Natural killer cell treated with Interleukin-12 subunit alpha and Interleukin-12 subunit beta and Interleukin-15 and Interleukin-18, amount 100 ng/mL, for 72 hours (primary cell): ENCODE results near the gene NEK11. TPM values are rescaled to one million over a fixed set of nuclear protein-coding genes. Genes with fewer than 3 reads are reported as not detected.
A peak's percentile ranks its signal among the peaks of the same experiment; 100 is the strongest.

Source experiments
- ATAC-seq, 2 donors: fragments of 150-1000 bp; cut with Tn5 transposase in 1 of 2; sonication (Bioruptor Pico), chemical (Tn5 transposase) in 1 of 2; 2 replicates each; pipeline ENCODE4 v1.10.0; 2021
- DNase-seq: peaks from one replicate; pipeline ENCODE4 v3.0.0; 2022; ENCODE audit warnings: low spot score
- H3K27ac Mint-ChIP-seq, 2 donors: 1 replicate in 1 of 2; 2 replicates in 1 of 2; pipeline ENCODE4 v1.8.0; 2022; ENCODE audit warnings: mixed read lengths in 2 of 2, mild to moderate bottlenecking in 1 of 2, moderate library complexity in 1 of 2
- H3K27me3 Mint-ChIP-seq, 2 donors: 1 replicate in 1 of 2; 2 replicates in 1 of 2; pipeline ENCODE4 v1.8.0; 2022; ENCODE audit warnings: mixed read lengths in 2 of 2
- H3K36me3 Mint-ChIP-seq: one replicate; pipeline ENCODE4 v1.8.0; 2022; ENCODE audit warnings: mixed read lengths
- H3K4me1 Mint-ChIP-seq, 2 donors: 1 replicate in 1 of 2; 2 replicates in 1 of 2; pipeline ENCODE4 v1.8.0; 2022; ENCODE audit warnings: low read depth in 2 of 2, mixed read lengths in 2 of 2, mild to moderate bottlenecking in 1 of 2
- H3K4me3 Mint-ChIP-seq: one replicate; pipeline ENCODE4 v1.8.0; 2022; ENCODE audit warnings: mixed read lengths
- H3K9me3 Mint-ChIP-seq: 2 replicates; pipeline ENCODE4 v1.8.0; 2022; ENCODE audit warnings: mixed read lengths
- total RNA-seq, 2 donors: library from RNA; stranded (reverse); gene quantifications; one replicate each; pipeline ENCODE4 v1.2.3, GENCODE V29; 2022

The NEK11 gene
- total RNA-seq, 2 donors from 2014 or later: 2.0 to 4.1 TPM

DNA sequence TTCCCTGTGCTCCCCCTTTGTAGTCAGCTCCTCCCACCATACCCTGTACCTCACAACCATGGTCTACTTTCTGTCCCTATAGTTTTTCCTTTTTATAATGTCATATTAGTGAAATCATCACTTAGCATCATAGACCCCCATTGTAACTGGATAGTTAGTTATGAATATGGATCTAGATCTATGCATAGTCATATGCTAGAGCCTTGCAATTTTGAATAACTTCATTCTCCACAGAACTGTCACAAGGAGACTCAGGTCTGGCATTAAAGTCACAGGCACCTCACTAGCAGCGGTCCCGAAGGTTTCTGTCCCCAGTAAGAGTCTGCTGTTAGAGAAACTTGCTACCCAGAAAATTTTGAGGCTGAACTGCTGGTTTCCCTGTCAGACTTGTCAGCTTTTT lies 252.9 kb downstream of the NEK11 start:
- Mint-ChIP-seq H3K4me1 (no peaks in the 10 kb centered on the region), H3K9me3 (no peaks in the 10 kb centered on the region), H3K4me3 (no peak overlapping the region), H3K27me3 (no peaks in the 10 kb centered on the region), H3K27ac (no peak overlapping the region), H3K36me3 (no peaks in the 10 kb centered on the region)
- no peak for DNase-seq
- no peak for ATAC-seq

DNA sequence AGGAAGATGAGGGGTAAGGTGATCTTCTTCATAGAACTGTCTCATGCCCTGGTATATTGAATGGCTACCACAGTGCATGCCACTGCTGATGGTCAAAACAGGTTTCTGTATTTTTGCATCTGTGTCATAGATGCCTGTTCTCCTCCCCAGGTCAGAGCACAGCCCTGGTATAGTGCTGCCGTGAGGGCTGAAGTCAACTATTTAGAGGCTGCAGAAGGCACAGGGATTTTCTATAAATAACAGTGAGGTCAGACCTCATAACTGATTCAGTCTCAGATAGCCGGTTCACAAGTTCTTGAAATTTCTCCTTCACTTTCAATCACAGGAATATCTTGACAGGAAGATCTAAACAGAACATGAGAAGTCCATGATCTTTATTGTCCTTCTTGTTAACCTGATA lies 255.7 kb downstream of the NEK11 start:
- ATAC-seq (no peak), DNase-seq (no peak)
- Mint-ChIP-seq H3K4me1 (no peaks in the 10 kb centered on the region), H3K9me3 (no peaks in the 10 kb centered on the region), H3K4me3 (no peak overlapping the region), H3K27me3 (no peaks in the 10 kb centered on the region), H3K36me3 (no peaks in the 10 kb centered on the region), H3K27ac (no peak overlapping the region)

DNA sequence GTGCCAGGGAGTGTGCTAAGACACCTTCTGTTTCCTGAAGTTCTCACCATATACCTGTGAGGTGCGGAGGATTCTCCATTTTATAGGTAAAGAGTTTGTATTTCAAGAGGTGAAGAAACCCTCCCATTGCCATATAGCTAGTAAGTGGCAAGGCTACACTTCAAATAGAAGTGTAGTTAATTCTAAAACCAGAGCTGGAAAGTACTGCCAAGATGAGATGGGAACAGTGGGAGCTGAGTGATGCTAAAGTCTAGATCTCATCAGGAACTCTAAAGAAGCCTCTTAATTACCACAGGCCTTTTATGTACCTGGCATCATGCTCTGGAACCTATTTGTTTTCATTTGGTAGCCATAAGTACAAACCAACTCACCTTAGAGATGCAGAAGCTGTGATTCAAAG lies 256.3 kb downstream of the NEK11 start:
- no peaks in the 10 kb centered on the region for H3K4me1 Mint-ChIP-seq
- DNase-seq: no peak
- no peak for ATAC-seq
- peaks cover 0 to 1% of the 10 kb centered on the region in 2 donors for H3K27me3 Mint-ChIP-seq
- no peaks in the 10 kb centered on the region for H3K36me3 Mint-ChIP-seq
- no peak overlapping the region for H3K4me3 Mint-ChIP-seq
- no peak overlapping the region for H3K27ac Mint-ChIP-seq
- H3K9me3 Mint-ChIP-seq: no peaks in the 10 kb centered on the region

DNA sequence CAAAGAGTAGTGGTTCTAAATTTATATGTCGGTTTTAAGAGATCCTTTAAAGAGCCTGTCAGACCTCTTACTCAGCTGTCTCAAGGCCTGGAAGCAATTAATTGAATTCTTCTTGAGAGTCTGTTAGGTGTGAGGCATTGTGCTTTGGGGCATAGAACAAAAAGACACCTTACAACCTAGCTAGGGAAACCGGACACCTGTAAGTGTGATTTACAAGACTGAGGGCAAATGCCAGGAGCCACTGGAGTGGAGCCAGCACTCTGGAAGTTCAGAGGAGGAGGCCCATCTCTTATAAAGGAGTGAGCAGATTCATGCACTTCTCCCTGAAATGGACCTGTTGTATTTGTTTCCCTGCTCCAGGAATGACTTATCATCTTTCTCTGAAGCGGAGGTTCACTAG lies 257.2 kb downstream of the NEK11 start:
- Mint-ChIP-seq H3K27me3 (peaks cover 0 to 4% of the 10 kb centered on the region in 2 donors), H3K36me3 (no peaks in the 10 kb centered on the region), H3K27ac (no peak overlapping the region), H3K4me1 (no peaks in the 10 kb centered on the region), H3K4me3 (no peak overlapping the region), H3K9me3 (no peaks in the 10 kb centered on the region)
- ATAC-seq (no peak), DNase-seq (no peak)

DNA sequence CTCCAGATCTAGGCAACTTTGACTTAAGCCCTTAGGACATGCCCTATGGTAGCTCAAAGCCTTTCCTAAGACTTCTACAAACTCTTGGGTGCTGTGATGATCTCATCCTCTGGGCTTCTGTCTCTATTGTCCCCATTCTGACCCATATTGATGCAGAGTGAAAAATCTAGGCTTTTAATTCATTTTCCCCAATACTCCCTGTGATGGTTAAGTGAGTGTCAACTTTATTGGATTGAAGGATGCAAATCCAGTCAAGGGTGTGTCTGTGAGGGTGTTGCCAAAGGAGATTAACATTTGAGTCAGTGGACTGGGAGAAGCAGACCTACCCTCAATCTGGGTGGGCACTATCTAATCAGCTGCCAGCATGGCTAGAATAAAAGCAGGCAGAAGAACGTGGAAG lies 257.6 kb downstream of the NEK11 start:
- DNase-seq (no peak), ATAC-seq (no peak)
- H3K36me3 Mint-ChIP-seq: no peaks in the 10 kb centered on the region
- H3K4me1 Mint-ChIP-seq: no peaks in the 10 kb centered on the region
- peaks cover 0 to 4% of the 10 kb centered on the region in 2 donors for H3K27me3 Mint-ChIP-seq
- no peaks in the 10 kb centered on the region for H3K9me3 Mint-ChIP-seq
- no peak overlapping the region for H3K27ac Mint-ChIP-seq
- no peak overlapping the region for H3K4me3 Mint-ChIP-seq

DNA sequence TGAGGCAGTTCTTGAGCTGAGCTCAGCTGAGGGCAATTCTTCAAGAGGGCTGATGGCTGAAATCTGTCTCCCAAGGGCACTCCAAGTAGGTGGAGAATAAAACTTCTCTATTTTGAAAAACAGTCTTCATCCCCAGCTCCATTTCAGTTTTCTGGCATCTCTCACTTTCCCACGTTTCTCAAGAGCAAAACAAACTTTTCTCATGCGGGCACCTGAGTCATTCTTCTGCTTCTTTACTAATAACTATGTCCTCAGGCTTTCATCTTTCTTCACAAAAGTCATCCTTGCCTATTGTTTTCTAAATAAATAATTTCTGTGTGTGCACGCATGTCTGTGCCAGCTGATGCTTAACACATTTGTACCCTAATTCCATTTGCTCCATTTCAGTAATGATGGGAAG lies 258.8 kb downstream of the NEK11 start:
- DNase-seq: no peak
- Mint-ChIP-seq H3K9me3 (no peaks in the 10 kb centered on the region), H3K4me3 (no peak overlapping the region), H3K4me1 (no peaks in the 10 kb centered on the region), H3K27ac (no peak overlapping the region), H3K27me3 (peaks cover 0 to 4% of the 10 kb centered on the region in 2 donors), H3K36me3 (no peaks in the 10 kb centered on the region)
- ATAC-seq: no peak

DNA sequence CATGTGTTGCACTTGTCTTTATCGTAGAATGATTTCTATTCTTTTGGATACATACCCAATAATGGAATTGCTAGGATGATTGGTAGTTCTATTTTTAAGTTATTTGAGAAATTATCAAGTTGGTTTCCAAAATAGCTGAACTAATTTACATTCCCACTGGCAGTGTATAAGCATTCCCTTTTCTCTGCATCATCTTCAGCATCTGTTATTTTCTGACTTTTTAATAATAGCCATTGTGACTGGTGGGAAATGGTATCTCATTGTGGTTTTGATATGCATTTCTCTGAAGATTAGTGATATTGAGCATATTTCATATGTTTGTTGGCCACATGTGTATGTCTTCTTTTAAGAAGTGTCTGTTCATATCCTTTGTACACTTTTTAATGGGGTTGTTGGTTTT lies 273.2 kb downstream of the NEK11 start:
- Mint-ChIP-seq H3K36me3 (peaks cover 6% of the 10 kb centered on the region), H3K9me3 (peaks cover 8% of the 10 kb centered on the region), H3K27me3 (peaks cover 18 to 23% of the 10 kb centered on the region in 2 donors), H3K4me1 (no peaks in the 10 kb centered on the region), H3K27ac (no peak overlapping the region), H3K4me3 (no peak overlapping the region)
- ATAC-seq: no peak
- no peak for DNase-seq

DNA sequence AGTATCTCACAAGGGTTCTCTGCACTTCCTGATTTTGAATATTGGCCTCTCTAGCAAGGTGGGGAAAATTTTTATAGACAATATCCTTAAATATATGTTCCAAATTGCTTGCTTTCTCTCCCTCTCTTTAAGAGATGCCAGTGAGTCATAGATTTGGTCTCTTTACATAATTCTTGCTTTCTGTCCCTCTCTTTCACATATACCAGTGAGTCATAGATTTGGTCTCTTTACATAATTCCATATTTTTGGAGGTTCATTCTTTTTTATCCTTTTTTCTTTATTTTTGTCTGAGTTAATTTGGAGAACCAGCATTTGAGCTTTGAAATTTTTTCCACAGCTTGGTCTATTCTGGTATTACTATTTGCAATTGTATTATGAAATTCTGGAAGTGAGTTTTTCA lies 277.2 kb downstream of the NEK11 start:
- H3K9me3 Mint-ChIP-seq: peaks cover 8% of the 10 kb centered on the region
- no peak overlapping the region for H3K27ac Mint-ChIP-seq
- DNase-seq (no peak), ATAC-seq (no peak)
- H3K4me1 Mint-ChIP-seq: no peaks in the 10 kb centered on the region
- H3K4me3 Mint-ChIP-seq: no peak overlapping the region
- peaks cover 6% of the 10 kb centered on the region for H3K36me3 Mint-ChIP-seq
- H3K27me3 Mint-ChIP-seq: peaks cover 27 to 39% of the 10 kb centered on the region in 2 donors

DNA sequence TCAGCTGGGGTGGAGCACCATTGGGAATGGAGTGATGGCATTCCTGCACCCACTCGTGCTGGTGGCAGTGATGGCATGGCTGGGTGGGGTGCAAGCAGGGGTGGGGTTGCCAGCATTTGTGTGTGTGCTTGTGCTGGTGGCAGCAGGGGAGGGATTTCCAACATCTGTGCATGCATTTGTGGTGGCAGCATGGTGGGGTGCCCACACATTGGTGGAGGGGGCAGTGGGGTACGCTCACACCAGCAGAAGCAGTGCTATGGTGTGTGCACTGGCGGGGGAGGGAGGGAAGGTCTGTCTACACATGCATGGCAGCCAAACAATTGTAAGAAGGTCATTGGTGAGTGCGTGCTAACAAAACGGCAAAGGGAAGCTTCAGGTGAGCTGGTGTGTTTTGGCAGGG lies 278.2 kb downstream of the NEK11 start:
- no peaks in the 10 kb centered on the region for H3K4me1 Mint-ChIP-seq
- peak in 1 of 2 donors; percentile 44 for ATAC-seq
- H3K27me3 Mint-ChIP-seq: peaks cover 23 to 39% of the 10 kb centered on the region in 2 donors
- DNase-seq: no peak
- H3K4me3 Mint-ChIP-seq: no peak overlapping the region
- peaks cover 6% of the 10 kb centered on the region for H3K36me3 Mint-ChIP-seq
- peaks cover 6% of the 10 kb centered on the region for H3K9me3 Mint-ChIP-seq
- no peak overlapping the region for H3K27ac Mint-ChIP-seq

DNA sequence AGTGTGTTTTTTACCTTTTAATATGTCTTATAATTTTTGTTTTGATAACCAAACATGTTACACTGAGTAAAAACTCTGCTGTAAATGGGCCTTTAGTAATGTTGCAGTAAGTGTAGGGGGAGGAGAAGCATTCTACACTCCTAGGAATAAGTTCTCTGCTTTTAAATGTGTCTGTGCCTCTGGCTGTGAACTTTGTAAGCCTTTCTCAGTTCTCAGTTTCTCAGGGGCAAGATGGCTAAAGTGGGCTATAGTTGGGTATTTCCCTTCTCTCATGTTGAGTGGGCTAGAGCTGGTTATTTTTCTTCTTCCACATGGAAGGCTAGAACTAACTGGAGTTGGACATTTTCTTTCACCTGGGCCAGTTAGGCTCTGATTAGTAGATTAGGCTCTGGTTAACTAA lies 279.6 kb downstream of the NEK11 start:
- no peak overlapping the region for H3K4me3 Mint-ChIP-seq
- H3K27me3 Mint-ChIP-seq: peaks cover 24 to 42% of the 10 kb centered on the region in 2 donors
- no peaks in the 10 kb centered on the region for H3K36me3 Mint-ChIP-seq
- DNase-seq (no peak), ATAC-seq (no peak)
- H3K4me1 Mint-ChIP-seq: no peaks in the 10 kb centered on the region
- no peak overlapping the region for H3K27ac Mint-ChIP-seq
- H3K9me3 Mint-ChIP-seq: peaks cover 2% of the 10 kb centered on the region

DNA sequence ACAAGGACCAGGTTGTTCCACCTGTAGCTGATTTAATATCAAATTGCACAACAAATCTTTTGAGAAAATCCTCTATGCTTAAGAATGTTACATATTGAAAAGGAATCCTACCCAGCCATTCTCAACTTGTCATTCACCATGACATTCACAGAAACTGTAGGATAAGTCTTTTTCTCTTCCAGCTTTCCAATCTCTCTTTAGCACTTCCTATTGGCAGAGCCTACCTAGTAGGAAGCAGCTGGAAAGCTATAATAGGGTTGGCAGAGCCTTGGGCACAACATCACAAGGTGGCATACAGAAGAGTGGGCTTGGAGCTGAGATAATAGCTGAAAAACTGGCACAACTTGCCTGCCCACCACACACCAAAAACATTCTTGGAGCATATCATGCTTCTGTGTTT lies 287.6 kb downstream of the NEK11 start:
- DNase-seq (no peak), ATAC-seq (no peak)
- H3K36me3 Mint-ChIP-seq: no peaks in the 10 kb centered on the region
- H3K27ac Mint-ChIP-seq: no peak overlapping the region
- no peak overlapping the region for H3K4me3 Mint-ChIP-seq
- no peaks in the 10 kb centered on the region for H3K4me1 Mint-ChIP-seq
- peaks cover 11 to 21% of the 10 kb centered on the region in 2 donors for H3K27me3 Mint-ChIP-seq
- no peaks in the 10 kb centered on the region for H3K9me3 Mint-ChIP-seq

DNA sequence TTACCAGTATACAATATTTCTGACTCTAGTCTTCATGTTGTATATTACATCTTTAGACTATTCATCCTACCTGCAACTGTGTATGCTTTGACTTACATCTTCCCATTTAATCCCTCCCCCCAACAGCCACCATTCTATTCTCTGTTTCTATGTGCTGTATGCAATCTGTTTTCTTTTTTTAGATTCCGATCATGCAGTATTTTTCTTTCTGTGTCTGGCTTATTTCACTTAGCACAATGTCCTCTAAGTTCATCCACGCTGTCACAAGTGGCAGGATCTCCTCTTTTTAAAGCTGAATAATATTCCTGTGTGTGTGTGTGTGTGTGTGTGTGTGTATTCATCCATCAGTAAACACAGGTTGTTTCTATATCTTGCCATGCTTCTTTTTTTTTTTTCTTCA lies 288.5 kb downstream of the NEK11 start:
- Mint-ChIP-seq H3K4me3 (no peak overlapping the region), H3K9me3 (no peaks in the 10 kb centered on the region), H3K27me3 (peaks cover 11 to 24% of the 10 kb centered on the region in 2 donors), H3K36me3 (no peaks in the 10 kb centered on the region), H3K27ac (no peak overlapping the region), H3K4me1 (no peaks in the 10 kb centered on the region)
- ATAC-seq: no peak
- DNase-seq: no peak

DNA sequence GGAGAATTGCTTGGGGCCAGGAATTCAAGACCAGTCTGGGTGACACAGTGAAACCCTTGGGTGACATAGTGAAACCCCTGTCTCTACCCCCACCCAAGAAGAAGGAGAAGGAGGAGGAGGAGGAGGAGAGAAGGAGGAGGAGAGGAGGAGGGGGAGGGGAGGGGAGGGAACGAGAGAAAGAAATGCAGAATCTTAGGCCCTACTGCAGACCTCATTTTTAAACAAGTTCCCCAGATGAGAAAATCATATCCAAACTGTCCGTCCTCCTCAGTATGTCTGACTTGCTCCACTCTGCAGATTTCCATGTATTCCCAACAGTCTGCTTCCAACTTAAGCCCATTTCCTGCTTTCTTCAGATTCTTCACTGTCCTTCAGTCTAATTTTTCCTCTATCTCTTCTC lies 291.0 kb downstream of the NEK11 start:
- no peaks in the 10 kb centered on the region for H3K9me3 Mint-ChIP-seq
- H3K4me1 Mint-ChIP-seq: no peaks in the 10 kb centered on the region

DNA sequence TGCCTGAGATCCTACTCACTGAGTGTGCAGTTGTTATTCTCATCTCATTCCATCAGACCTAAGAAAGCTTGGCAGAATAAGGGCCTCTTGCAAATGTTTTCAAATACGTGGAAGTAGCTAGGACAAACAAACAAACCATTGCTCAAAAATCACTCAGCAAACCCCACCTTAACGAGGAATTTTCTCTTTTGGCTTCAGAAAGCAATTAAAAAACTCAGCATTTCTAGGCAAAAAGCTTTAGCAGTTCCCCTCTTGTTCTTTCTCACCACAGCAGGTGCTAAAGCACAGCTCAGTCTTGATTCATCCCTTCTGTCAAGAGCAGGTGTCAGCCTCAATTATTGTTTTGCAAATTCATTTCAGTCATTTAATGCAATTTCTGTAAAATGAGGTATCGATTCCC lies 296.3 kb downstream of the NEK11 start:
- no peak for DNase-seq
- H3K4me1 Mint-ChIP-seq: no peaks in the 10 kb centered on the region

More for the DNA sequence above, 291.0 kb downstream of the NEK11 start:
- Mint-ChIP-seq H3K4me3 (no peak overlapping the region), H3K27me3 (peaks cover 9 to 28% of the 10 kb centered on the region in 2 donors), H3K36me3 (no peaks in the 10 kb centered on the region), H3K27ac (no peak overlapping the region)
- no peak for ATAC-seq
- DNase-seq: no peak

DNA sequence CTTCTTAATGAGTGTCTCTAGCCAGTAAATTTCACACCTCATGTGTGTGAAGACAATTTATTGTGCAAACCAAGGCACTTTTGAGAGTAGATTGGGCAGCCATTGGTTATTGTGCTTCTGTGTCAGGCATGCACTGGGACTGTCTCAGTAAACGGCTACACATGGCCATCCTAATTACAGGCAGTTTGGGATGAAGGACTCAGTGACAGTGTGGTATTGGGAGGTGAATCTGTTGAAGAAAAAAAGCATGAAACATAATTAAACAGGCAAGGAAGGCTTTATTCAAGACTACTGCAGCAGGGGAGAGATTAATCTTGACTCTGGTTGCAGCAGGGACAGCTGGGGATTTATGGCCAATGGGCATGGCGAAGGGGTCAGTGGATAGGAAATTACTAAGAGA lies 297.1 kb downstream of the NEK11 start:
- no peak for ATAC-seq
- Mint-ChIP-seq H3K36me3 (no peaks in the 10 kb centered on the region), H3K9me3 (no peaks in the 10 kb centered on the region), H3K4me3 (no peak overlapping the region), H3K27ac (no peak overlapping the region), H3K4me1 (no peaks in the 10 kb centered on the region), H3K27me3 (peaks cover 5 to 21% of the 10 kb centered on the region in 2 donors)
- no peak for DNase-seq

More for the DNA sequence above, 296.3 kb downstream of the NEK11 start:
- no peak for ATAC-seq
- Mint-ChIP-seq H3K36me3 (no peaks in the 10 kb centered on the region), H3K4me3 (no peak overlapping the region), H3K27me3 (peaks cover 6 to 23% of the 10 kb centered on the region in 2 donors), H3K27ac (no peak overlapping the region), H3K9me3 (no peaks in the 10 kb centered on the region)
